HG03039 (cell line): Measurements from ENCODE around the gene MC4R.

Experiments
- ATAC-seq: cut with Tn5 transposase; IDR thresholded peaks from one replicate; pipeline ENCODE4 v1.9.1; 2021; ENCODE audit warnings: mild to moderate bottlenecking, moderate library complexity; ENCODE audit not compliant: unreplicated experiment

Gene MC4R

DNA sequence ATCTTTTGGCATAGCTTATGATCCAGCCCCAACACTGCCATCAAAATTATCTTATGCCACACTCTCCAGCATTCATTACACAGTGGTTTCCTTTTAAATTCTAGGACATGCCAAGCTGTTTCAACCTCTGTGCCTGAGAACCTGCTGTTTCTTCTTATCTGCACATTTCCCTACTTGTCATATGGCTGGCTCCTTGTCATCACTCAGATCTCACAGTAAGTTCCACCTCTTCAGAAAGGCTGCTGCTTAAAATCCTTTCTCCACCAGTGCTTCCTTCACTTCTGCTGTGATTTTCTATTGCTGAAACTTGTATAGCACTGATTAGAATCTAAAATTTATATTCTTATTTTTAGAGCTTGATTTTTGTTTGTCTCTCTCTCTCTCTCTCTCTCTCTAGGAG lies 43.4 kb downstream of the MC4R start:
- ATAC-seq, result no peak

DNA sequence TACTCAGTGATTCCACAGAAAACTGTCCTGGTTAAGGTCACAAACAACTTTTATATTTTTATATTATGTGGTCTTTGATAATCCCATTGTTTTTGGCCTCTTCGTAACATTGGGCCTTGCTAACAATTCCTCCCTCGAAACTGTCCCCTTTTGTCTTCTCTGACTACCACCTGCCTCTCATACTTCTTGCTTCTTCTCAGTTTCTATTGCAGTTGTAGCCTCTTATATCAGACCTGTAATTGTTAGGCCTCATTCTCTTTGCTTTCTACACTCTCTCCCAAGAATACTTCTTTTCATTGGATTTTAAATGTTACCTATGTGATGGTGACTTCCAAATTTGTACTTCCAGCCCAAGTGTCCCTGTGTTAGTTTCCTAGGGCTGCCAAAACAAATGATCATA lies 44.7 kb downstream of the MC4R start:
- ATAC-seq, result no peak

DNA sequence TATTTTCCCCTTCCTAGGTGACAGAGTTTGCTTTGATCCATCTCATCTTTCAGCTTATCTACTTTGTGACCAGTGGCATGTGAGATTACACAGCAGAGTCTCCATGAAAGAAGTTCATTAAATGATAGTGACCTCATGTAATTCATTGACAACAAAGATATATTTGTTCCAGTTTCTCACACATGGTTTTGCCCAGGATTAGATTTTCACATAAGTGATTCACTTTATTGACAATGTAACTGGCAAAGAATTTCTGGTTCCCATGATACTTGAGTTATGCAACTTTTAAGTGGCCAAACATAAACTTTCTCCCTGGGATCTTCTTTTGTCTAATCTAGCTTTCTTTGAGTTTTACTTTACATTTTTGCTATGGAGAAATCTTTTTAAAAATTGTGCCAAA lies 50.0 kb downstream of the MC4R start:
- no peak for ATAC-seq
